GM08714 (cell line): ENCODE data around the gene SSH2.
"Not testable (repeated sequence)": the region's sequence is repeated elsewhere in the genome, so short reads cannot be mapped to it uniquely, and the experiment has no call there.

Experiments
- H3K4me3 ChIP-seq: fragments of 200-500 bp; sonication (Bioruptor generic); 2 replicates; pipeline ENCODE4 v1.5.1; 2014; ENCODE audit warnings: mild to moderate bottlenecking, low read length, inconsistent platforms
- ZNF274 ChIP-seq: IDR thresholded peaks from 2 replicates; pipeline ENCODE4 v1.6.1; 2012; ENCODE audit warnings: mild to moderate bottlenecking, low read depth, low read length

The SSH2 gene

DNA sequence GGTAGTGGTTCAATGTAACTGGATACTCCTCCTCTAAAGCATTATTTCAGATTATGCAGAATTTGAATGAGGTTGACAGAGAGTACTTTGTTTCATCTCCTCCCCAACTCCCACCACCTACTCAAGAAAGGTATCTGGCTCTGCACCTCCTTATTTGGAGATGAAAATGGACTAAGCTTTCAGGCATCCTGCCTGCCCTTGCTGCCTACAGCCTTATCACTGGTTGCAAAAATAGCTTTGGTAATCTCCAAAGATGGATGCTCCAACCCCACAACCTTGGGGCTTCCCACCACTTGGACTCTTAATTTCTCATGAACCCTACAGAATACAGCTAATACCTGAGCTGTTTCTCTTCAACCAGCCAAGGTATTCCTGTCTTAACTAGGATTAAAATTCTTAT, 262.1 kb downstream of the SSH2 start:
- H3K4me3 ChIP-seq = no peak overlapping the region
- TF ChIP-seq ZNF274 = no peak

GRCh38 chr17:29665481-29665810, 264.6 kb downstream of the SSH2 start:
- H3K4me3 ChIP-seq = no peak overlapping the region
- no peak for TF ChIP-seq ZNF274

DNA sequence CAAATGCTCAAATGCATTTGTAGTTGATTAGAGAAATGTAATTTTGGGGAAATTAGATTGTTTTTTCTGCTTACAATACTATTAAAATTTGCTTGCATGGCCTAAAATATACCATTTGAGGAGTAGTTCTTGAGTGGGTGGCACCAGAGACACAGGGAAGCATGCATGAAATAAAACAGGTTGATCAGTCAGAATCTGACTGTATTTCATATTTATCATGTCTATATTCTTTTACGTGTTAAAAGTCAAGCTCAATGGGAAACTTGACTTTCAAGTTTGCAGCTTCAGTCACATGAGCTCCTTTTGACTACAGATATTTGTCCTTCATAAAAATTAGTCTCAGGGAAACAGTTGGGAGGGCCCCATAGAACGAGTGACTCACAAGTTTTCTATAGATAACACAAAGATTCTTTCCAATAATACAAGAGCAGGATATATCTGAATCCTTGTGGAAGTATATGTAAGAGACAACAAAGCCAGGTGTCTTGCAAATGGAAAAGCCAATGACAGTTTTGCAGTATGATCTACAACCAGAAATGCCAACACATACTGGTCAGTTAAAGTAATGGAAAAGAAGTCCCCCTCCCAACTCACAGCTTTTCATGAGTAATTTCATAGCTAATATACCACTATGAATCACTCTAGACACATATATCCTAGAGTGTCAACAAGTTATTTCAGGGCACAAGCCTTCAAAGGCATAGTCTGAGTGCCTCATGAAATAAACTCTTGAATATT, 265.1 kb downstream of the SSH2 start:
- no peak for TF ChIP-seq ZNF274

DNA sequence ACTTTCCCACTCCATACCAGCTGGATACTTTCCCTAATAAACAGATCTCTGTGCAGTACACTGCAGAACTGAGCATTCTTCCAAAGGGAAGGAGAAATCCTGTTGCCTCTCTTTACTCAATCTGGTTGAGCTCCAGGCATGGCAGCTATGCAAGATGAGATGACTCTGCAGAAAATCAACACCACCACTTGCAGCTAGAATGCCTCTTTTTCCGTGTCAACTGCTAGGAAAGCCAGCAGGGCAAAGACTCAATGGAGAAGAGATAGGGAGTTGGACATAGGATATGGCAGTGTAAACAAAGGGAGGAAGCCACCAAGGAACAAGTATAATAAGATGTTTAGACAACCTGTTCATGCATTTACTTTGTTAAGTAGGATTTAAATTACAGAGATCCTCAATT, 266.9 kb downstream of the SSH2 start:
- TF ChIP-seq ZNF274 = no peak
- H3K4me3 ChIP-seq = no peak overlapping the region

More for the DNA sequence above, 265.1 kb downstream of the SSH2 start:
- H3K4me3 ChIP-seq = no peak overlapping the region

- H3K4me3 ChIP-seq = no peak overlapping the region
- no peak for TF ChIP-seq ZNF274
These were observed 268.8 kb downstream of the SSH2 start for GRCh38 chr17:29661213-29661612.

- no peak overlapping the region for H3K4me3 ChIP-seq
- no peak for TF ChIP-seq ZNF274
These were observed 270.9 kb downstream of the SSH2 start for GRCh38 chr17:29659155-29659554.

- H3K4me3 ChIP-seq = no peak overlapping the region
- no peak for TF ChIP-seq ZNF274
These were observed 274.7 kb downstream of the SSH2 start for GRCh38 chr17:29655323-29655722.

GRCh38 chr17:29653995-29654714, 275.9 kb downstream of the SSH2 start:
- no peak overlapping the region for H3K4me3 ChIP-seq
- TF ChIP-seq ZNF274 = no peak

GRCh38 chr17:29652976-29653375, 277.1 kb downstream of the SSH2 start:
- H3K4me3 ChIP-seq = no peak overlapping the region
- TF ChIP-seq ZNF274 = no peak

- not testable (repeated sequence) for H3K4me3 ChIP-seq
These were observed 278.1 kb downstream of the SSH2 start for GRCh38 chr17:29651913-29652312.

DNA sequence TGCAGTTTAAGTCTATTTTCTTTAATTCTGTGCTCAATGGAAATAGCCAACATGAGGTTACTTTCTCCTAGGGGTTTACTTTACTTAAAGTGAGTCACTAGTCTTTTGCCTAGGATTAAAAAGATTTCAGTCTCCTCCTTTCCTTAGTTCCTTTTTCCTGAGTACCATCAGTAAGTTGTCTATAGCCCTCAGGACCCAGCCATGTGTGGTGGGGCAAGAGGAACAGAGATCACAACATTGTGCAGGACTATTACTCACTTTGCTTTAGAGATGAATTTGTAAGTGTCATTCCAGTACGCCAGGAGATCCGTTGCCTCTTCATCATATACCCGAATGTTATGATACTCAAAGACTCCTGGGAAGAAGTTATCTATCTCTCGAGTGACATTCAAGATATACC, 279.6 kb downstream of the SSH2 start:
- no peak overlapping the region for H3K4me3 ChIP-seq
- no peak for TF ChIP-seq ZNF274

GRCh38 chr17:29649359-29649758, 280.7 kb downstream of the SSH2 start:
- TF ChIP-seq ZNF274 = no peak

DNA sequence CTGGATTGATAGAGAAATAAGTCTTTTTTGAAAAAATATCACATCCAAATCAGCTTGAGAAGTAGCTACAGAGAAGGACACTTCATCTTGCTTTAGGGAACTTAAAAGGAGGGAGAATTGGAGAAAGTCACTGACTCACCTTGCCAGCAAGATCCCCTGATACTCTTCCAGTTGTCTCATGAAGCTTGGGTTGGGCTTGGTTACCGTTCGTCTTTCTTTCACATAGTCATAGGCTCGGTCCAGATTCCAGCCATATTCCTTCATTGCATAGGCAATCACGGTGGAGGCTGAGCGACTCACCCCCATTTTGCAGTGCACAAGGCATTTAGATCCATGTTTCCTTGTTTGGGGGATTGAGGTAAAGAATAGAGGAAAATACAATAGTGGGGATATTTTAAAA, 282.0 kb downstream of the SSH2 start:
- no peak for TF ChIP-seq ZNF274
- H3K4me3 ChIP-seq = no peak overlapping the region

More at GRCh38 chr17:29649359-29649758, 280.7 kb downstream of the SSH2 start:
- H3K4me3 ChIP-seq = no peak overlapping the region

- no peak for TF ChIP-seq ZNF274
- no peak overlapping the region for H3K4me3 ChIP-seq
These were observed 284.4 kb downstream of the SSH2 start for GRCh38 chr17:29645515-29646051.

- TF ChIP-seq ZNF274 = no peak
- H3K4me3 ChIP-seq = no peak overlapping the region
These were observed 286.2 kb downstream of the SSH2 start for GRCh38 chr17:29643817-29644160.
